WTC11 (cell line): ENCODE measurements around the gene CACNA1H.

Source experiments
- CREM ChIP-seq: sonication (generic); formaldehyde crosslinking; IDR thresholded peaks from 2 replicates; pipeline ENCODE4 v1.8.1; 2022; ENCODE audit warnings: mild to moderate bottlenecking, missing genetic modification reagents, moderate library complexity
- FOXJ3 ChIP-seq: sonication (generic); formaldehyde crosslinking; IDR thresholded peaks from 2 replicates; pipeline ENCODE4 v1.9.0; 2021; ENCODE audit warnings: missing genetic modification reagents, mild to moderate bottlenecking, borderline replicate concordance
- NR2C2 ChIP-seq: sonication (generic); formaldehyde crosslinking; IDR thresholded peaks from 2 replicates; pipeline ENCODE4 v1.8.0; 2022; ENCODE audit warnings: mild to moderate bottlenecking, missing genetic modification reagents
- RORB ChIP-seq: fragments of 250-450 bp; sonication (Bioruptor Pico); IDR thresholded peaks from 2 replicates; pipeline ENCODE4 v1.9.0; 2021; ENCODE audit warnings: mild to moderate bottlenecking
- SP1 ChIP-seq: sonication (generic); formaldehyde crosslinking; conservative IDR thresholded peaks from 2 replicates; pipeline ENCODE4 v1.8.1; 2022; ENCODE audit warnings: missing genetic modification reagents
- ZNF121 ChIP-seq: sonication (generic); formaldehyde crosslinking; IDR thresholded peaks from 2 replicates; pipeline ENCODE4 v1.8.0; 2023; ENCODE audit warnings: missing genetic modification reagents
- TF ChIP-seq, protein P1 (sequence below): fragments of 200-600 bp; IDR thresholded peaks from 2 replicates; pipeline ENCODE4 v1.8.0; 2022; ENCODE audit warnings: antibody characterized with exemption
- TF ChIP-seq, protein P2 (sequence below): sonication (generic); formaldehyde crosslinking; IDR thresholded peaks from 2 replicates; pipeline ENCODE4 v1.8.1; 2023; ENCODE audit warnings: mild to moderate bottlenecking, missing genetic modification reagents, moderate library complexity
- TF ChIP-seq, protein P3 (sequence below): fragments of 250-450 bp; sonication (Bioruptor Pico); conservative IDR thresholded peaks from 2 replicates; pipeline ENCODE4 v1.9.0; 2021; ENCODE audit warnings: mild to moderate bottlenecking

DNA sequence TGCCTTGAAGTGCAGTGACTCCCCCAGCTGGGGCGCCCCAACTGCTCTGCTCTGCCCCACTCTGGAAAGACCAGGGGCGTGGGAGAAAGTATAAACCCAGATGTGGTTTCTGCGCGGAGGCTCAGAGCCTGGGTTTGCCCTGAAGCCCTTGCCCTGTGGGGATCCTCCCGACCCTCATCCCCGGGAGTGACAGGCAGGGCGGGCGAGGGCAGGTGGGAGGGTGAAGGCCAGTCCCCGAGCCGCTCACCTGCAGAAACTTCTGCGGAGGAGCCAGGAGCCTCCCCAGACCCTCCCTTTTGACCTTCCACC is 106.8 kb downstream of the CACNA1H start:
- TF ChIP-seq, protein P1, sequence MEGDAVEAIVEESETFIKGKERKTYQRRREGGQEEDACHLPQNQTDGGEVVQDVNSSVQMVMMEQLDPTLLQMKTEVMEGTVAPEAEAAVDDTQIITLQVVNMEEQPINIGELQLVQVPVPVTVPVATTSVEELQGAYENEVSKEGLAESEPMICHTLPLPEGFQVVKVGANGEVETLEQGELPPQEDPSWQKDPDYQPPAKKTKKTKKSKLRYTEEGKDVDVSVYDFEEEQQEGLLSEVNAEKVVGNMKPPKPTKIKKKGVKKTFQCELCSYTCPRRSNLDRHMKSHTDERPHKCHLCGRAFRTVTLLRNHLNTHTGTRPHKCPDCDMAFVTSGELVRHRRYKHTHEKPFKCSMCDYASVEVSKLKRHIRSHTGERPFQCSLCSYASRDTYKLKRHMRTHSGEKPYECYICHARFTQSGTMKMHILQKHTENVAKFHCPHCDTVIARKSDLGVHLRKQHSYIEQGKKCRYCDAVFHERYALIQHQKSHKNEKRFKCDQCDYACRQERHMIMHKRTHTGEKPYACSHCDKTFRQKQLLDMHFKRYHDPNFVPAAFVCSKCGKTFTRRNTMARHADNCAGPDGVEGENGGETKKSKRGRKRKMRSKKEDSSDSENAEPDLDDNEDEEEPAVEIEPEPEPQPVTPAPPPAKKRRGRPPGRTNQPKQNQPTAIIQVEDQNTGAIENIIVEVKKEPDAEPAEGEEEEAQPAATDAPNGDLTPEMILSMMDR = no peak
- no peak for TF ChIP-seq RORB (CRISPR knock-in tag)
- TF ChIP-seq SP1 (CRISPR knock-in tag) = no peak
- TF ChIP-seq ZNF121 (CRISPR knock-in tag) = no peak
- TF ChIP-seq, protein P2, sequence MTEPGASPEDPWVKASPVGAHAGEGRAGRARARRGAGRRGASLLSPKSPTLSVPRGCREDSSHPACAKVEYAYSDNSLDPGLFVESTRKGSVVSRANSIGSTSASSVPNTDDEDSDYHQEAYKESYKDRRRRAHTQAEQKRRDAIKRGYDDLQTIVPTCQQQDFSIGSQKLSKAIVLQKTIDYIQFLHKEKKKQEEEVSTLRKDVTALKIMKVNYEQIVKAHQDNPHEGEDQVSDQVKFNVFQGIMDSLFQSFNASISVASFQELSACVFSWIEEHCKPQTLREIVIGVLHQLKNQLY (CRISPR knock-in tag) = no peak
- TF ChIP-seq CREM (CRISPR knock-in tag) = no peak
- TF ChIP-seq NR2C2 (CRISPR knock-in tag) = no peak
- TF ChIP-seq, protein P3, sequence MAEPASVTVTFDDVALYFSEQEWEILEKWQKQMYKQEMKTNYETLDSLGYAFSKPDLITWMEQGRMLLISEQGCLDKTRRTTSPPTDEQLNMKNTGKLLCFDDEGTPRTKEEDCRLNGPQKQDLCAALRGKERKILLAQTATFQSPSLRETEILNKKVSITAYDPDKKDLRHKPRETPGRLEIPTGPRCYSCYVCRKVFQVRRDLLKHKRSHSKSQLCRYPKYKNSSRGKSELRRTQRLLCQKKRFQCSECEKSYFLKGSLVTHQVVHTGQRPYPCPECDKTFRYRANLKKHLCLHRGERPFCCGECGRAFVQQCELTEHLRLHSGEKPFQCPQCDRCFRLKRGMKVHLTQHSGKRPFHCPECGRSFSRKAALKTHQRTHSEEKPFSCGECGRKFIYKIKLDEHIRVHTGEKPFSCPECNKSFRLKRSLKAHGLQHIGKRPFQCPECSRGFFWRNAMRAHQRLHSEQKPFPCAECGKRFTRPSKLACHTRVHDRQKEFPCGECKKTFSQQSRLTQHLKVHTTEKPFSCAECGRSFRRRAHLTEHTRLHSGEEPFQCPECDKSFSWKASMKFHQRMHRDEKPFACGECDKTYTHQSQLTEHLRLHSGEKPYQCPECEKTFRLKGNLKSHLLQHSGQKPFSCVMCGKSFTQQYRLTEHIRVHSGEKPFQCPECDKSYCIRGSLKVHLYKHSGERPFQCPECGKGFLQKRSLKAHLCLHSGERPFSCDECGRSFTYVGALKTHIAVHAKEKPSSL (CRISPR knock-in tag) = no peak
- no peak for TF ChIP-seq FOXJ3 (CRISPR knock-in tag)
